KMS-11 (cell line): Measurements from ENCODE around the gene TNNC2.
"Not testable (repeated sequence)": the region's sequence is repeated elsewhere in the genome, so short reads cannot be mapped to it uniquely, and the experiment has no call there.

Source experiments
- H2AFZ ChIP-seq: fragments of 200-600 bp; sonication (generic); 2 replicates; pipeline ENCODE4 v1.6.1; 2016; ENCODE audit warnings: antibody characterized with exemption, mixed run types, low read depth
- H3K27ac ChIP-seq: fragments of 200-600 bp; sonication (generic); 2 replicates; pipeline ENCODE4 v1.6.1; 2016; ENCODE audit warnings: mild to moderate bottlenecking, mixed run types
- H3K27me3 ChIP-seq: fragments of 200-600 bp; sonication (generic); 2 replicates; pipeline ENCODE4 v1.6.1; 2017; ENCODE audit warnings: mild to moderate bottlenecking, low read depth, mixed run types, moderate library complexity; ENCODE audit not compliant: insufficient read depth
- H3K36me3 ChIP-seq: fragments of 200-600 bp; sonication (generic); 2 replicates; pipeline ENCODE4 v1.6.1; 2017; ENCODE audit warnings: mild to moderate bottlenecking, mixed run types; ENCODE audit not compliant: insufficient read depth
- H3K4me1 ChIP-seq: fragments of 200-600 bp; sonication (generic); 2 replicates; pipeline ENCODE4 v1.6.1; 2016; ENCODE audit warnings: mild to moderate bottlenecking, low read depth, mixed run types; ENCODE audit not compliant: poor library complexity, severe bottlenecking
- H3K4me2 ChIP-seq: fragments of 200-600 bp; sonication (generic); 2 replicates; pipeline ENCODE4 v1.7.0; 2016; ENCODE audit warnings: mild to moderate bottlenecking, mixed run types
- H3K4me3 ChIP-seq: fragments of 200-600 bp; sonication (generic); IDR thresholded peaks from 2 replicates; pipeline ENCODE4 v1.6.1; 2017; ENCODE audit warnings: low read depth, low read length, mixed read lengths; ENCODE audit not compliant: insufficient read depth
- H3K79me2 ChIP-seq: fragments of 200-600 bp; sonication (generic); 2 replicates; pipeline ENCODE4 v1.6.1; 2016; ENCODE audit warnings: low read depth, mixed run types; ENCODE audit not compliant: insufficient read depth
- H3K9ac ChIP-seq: fragments of 200-600 bp; sonication (generic); 2 replicates; pipeline ENCODE4 v1.6.1; 2016; ENCODE audit warnings: mild to moderate bottlenecking, mixed run types
- H4K20me1 ChIP-seq: fragments of 200-600 bp; sonication (generic); 2 replicates; pipeline ENCODE4 v1.6.1; 2016; ENCODE audit warnings: mild to moderate bottlenecking, mixed run types; ENCODE audit not compliant: insufficient read depth
- TF ChIP-seq, protein P1 (sequence below): fragments of 200-600 bp; sonication (generic); conservative IDR thresholded peaks from 2 replicates; pipeline ENCODE4 v1.6.1; 2017; ENCODE audit warnings: low read depth, mild to moderate bottlenecking, antibody characterized with exemption, low read length, moderate library complexity, mixed read lengths

TNNC2 gene

DNA sequence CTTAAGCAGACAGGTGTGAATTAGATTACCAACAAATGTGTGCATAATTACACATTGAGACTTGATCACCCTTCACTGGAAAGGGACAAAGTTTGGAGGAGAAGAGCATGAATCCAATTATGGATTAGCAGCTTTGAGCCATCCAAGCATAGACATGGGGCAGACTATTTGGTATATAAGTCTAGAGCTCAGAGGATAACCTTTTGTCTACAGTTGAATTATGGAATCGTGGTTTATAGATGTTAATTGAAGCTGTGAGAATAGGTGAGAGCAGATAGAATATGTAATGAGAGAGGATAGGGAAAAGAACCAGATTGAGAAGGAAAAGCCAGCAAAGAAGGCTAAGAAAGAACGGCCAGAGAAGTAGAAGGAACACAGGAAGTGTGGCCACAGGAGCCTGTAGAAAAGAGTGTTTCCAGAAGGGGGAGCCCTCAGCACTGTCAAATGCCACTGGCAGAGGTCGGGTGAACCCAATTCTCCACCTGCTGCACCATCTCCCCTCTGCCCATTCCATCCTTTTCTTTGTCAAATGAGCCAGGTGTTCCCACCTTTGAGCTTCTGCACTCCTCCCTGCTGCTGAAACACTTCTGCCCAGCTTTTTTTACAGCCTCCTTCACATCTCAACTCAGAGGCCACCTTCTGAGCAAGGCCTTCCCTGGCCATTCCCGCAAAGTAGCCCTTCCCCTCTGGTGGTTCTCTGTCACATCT is 28.0 kb downstream of the TNNC2 start:
- TF ChIP-seq, protein P1, sequence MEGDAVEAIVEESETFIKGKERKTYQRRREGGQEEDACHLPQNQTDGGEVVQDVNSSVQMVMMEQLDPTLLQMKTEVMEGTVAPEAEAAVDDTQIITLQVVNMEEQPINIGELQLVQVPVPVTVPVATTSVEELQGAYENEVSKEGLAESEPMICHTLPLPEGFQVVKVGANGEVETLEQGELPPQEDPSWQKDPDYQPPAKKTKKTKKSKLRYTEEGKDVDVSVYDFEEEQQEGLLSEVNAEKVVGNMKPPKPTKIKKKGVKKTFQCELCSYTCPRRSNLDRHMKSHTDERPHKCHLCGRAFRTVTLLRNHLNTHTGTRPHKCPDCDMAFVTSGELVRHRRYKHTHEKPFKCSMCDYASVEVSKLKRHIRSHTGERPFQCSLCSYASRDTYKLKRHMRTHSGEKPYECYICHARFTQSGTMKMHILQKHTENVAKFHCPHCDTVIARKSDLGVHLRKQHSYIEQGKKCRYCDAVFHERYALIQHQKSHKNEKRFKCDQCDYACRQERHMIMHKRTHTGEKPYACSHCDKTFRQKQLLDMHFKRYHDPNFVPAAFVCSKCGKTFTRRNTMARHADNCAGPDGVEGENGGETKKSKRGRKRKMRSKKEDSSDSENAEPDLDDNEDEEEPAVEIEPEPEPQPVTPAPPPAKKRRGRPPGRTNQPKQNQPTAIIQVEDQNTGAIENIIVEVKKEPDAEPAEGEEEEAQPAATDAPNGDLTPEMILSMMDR, result peak; percentile 81
- H3K79me2 ChIP-seq, result no peaks in the 10 kb centered on the region
- H3K27ac ChIP-seq, result no peak overlapping the region
- no peaks in the 10 kb centered on the region for H4K20me1 ChIP-seq
- H2AFZ ChIP-seq, result no peak overlapping the region
- H3K4me1 ChIP-seq, result peaks cover 18% of the 10 kb centered on the region
- H3K27me3 ChIP-seq, result no peaks in the 10 kb centered on the region
- H3K4me3 ChIP-seq, result no peak overlapping the region
- H3K36me3 ChIP-seq, result peaks cover 3% of the 10 kb centered on the region; the same call in 1 of the 2 replicates
- no peak overlapping the region for H3K9ac ChIP-seq
- H3K4me2 ChIP-seq, result no peak overlapping the region

DNA sequence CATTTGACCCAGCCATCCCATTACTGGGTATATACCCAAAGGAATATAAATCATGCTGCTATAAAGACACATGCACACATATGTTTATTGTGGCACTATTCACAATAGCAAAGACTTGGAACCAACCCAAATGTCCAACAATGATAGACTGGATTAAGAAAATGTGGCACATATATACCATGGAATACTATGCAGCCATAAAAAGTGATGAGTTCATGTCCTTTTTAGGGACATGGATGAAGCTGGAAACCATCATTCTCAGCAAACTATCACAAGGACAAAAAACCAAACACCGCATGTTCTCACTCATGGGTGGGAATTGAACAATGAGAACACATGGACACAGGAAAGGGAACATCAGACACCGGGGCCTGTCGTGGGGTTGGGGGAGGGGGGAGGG is 29.2 kb downstream of the TNNC2 start:
- not testable (repeated sequence) for H3K27ac ChIP-seq, H4K20me1 ChIP-seq, H3K79me2 ChIP-seq, H3K4me3 ChIP-seq, H3K27me3 ChIP-seq, H3K9ac ChIP-seq, H3K4me2 ChIP-seq, H2AFZ ChIP-seq, H3K36me3 ChIP-seq
- H3K4me1 ChIP-seq, result peaks cover 22% of the 10 kb centered on the region

DNA sequence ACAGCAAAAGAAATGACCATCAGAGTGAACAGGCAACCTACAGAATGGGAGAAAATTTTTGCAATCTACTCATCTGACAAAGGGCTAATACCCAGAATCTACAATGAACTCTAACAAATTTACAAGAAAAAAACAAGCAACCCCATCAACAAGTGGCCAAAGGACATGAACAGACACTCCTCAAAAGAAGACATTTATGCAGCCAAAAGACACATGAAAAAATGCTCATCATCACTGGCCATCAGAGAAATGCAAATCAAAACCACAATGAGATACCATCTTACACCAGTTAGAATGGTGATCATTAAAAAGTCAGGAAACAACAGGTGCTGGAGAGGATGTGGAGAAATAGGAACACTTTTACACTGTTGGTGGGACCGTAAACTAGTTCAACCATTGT is 29.6 kb downstream of the TNNC2 start:
- not testable (repeated sequence) for H3K36me3 ChIP-seq, H4K20me1 ChIP-seq, H3K79me2 ChIP-seq, H3K27ac ChIP-seq, H2AFZ ChIP-seq, H3K4me3 ChIP-seq, H3K9ac ChIP-seq, H3K27me3 ChIP-seq, H3K4me2 ChIP-seq
- peaks cover 27% of the 10 kb centered on the region for H3K4me1 ChIP-seq

DNA sequence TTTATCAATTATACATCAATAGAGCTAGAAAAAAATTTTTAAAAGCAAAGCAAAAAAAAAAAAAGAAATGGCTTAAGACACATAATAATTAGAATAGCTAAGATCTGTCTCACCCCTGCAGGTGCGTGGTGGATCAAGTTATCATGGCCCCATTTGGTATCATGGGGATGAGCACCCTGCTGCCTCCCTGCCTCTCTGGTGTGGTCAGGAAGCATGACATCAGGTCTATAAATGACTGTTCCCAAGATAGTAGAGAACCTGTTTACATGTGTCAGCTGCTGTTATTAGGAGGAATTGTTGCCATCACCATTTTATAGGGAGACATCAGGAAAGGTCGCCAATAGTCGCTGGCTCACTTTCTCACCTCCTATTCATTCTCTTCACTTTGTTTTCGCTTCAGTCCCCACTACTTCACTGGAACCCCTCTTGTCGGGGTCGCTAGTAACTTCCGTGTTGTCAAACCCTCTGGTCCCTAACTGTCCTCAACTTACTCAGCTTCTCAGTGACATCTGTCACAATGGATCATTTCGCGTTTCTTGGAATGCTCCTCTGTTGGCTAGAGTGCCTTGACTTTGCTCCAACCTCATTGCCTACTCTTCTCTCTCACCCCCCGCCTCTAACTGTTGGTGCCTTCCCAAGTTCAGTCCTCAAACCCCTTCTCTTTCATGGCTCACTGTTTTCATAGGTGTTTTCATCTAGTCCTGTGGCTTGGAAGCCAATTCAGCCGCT is 30.6 kb downstream of the TNNC2 start:
- TF ChIP-seq, protein P1, result no peak
- H3K9ac ChIP-seq, result no peak overlapping the region
- H3K27ac ChIP-seq, result no peak overlapping the region

DNA sequence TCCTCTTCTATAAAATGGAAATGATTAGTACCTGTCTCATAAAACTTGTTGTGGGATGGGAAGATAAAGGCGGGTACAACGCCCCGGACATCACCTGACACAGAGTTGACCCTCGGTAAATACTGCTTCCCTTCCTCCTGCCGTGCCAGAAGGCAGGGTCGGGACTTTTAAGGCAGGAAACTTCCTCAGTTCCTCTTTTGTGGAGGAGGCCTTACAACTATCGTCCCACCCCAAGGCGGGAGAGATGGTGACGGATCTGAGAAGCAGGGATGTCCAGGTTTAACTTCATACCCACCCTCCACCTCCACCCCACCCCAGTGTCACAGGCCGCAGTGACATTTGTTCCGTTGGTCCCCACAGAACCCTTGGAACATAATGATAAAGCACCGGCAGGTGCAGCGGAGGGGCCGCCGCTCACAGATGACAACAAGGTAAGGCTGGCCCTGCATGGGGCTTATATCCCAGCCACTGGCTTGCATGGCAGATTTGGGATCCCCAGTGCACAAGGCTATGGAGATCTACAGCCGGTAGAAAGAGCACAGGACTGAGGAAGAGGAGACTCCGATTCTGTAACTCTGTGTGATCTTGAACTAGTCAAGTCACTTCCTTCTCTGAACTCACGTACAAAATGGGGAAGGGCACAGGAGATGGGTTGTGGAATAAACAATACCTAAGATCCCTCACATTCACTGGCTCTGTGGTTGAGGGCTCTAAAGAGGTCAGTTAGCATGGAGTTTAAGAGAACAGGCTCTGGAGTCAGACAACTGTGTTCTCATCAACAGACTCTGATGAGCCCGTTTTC is 34.6 kb downstream of the TNNC2 start:
- Histone ChIP-seq H3K4me2 (peak overlapping the region; percentile 89), H3K4me1 (peaks cover 21% of the 10 kb centered on the region), H3K79me2 (peaks cover 13% of the 10 kb centered on the region; the same call in 1 of the 2 replicates), H4K20me1 (no peaks in the 10 kb centered on the region), H2AFZ (peak overlapping the region; percentile 97), H3K27ac (peak overlapping the region; percentile 46), H3K36me3 (no peaks in the 10 kb centered on the region; the same call in 1 of the 2 replicates), H3K27me3 (no peaks in the 10 kb centered on the region; the same call in 1 of the 2 replicates), H3K4me3 (no peak overlapping the region), H3K9ac (peak overlapping the region; percentile 74)
- TF ChIP-seq, protein P1, result no peak

More for the DNA sequence above, 30.6 kb downstream of the TNNC2 start:
- Histone ChIP-seq H2AFZ (no peak overlapping the region), H3K4me1 (peaks cover 27% of the 10 kb centered on the region), H3K27me3 (no peaks in the 10 kb centered on the region), H3K4me2 (no peak overlapping the region), H3K79me2 (peaks cover 13% of the 10 kb centered on the region; the same call in 1 of the 2 replicates), H3K36me3 (peaks cover 3% of the 10 kb centered on the region; the same call in 1 of the 2 replicates), H4K20me1 (no peaks in the 10 kb centered on the region), H3K4me3 (no peak overlapping the region)
